Kidney epithelial cell (primary cell): Measurements from ENCODE around the gene SYT3. TPM values are rescaled to one million over a fixed set of nuclear protein-coding genes. Genes with fewer than 3 reads are reported as not detected.

Experiments used
- DNase-seq: peaks from one replicate; pipeline ENCODE4 v3.0.0-alpha.2; 2010; ENCODE audit warnings: low read depth
- H3K27me3 ChIP-seq: 2 replicates; pipeline ENCODE4 v1.6.0; 2011; ENCODE audit warnings: low read length; ENCODE audit not compliant: control insufficient read depth, insufficient read depth
- H3K36me3 ChIP-seq: 2 replicates; pipeline ENCODE4 v1.5.1; 2011; ENCODE audit warnings: low read length; ENCODE audit not compliant: control insufficient read depth, insufficient read depth
- H3K4me3 ChIP-seq: 2 replicates; pipeline ENCODE4 v1.5.1; 2011; ENCODE audit warnings: low read depth, mild to moderate bottlenecking, control low read depth, low read length
- CTCF ChIP-seq: IDR thresholded peaks from 2 replicates; pipeline ENCODE4 v1.5.1; 2011; ENCODE audit warnings: mild to moderate bottlenecking, moderate library complexity, low read length, control low read depth, inconsistent platforms; ENCODE audit not compliant: insufficient read depth, poor library complexity, severe bottlenecking
- total RNA-seq: library from RNA; depleted of rRNA; stranded (reverse); fragments of >200 nt; gene quantifications from 2 replicates; pipeline ENCODE4 v1.2.3, GENCODE V29; 2015

SYT3 gene
- total RNA-seq, 1 donor from 2014 or later, result 0.29 TPM

GRCh38 chr19:50678323-50678722, 38.6 kb upstream of the SYT3 start:
- no peak overlapping the region for H3K4me3 ChIP-seq
- no peaks in the 10 kb centered on the region for H3K36me3 ChIP-seq
- TF ChIP-seq CTCF, result no peak
- no peak for DNase-seq
- no peaks in the 10 kb centered on the region for H3K27me3 ChIP-seq

GRCh38 chr19:50677636-50678035, 38.0 kb upstream of the SYT3 start:
- H3K4me3 ChIP-seq, result no peak overlapping the region
- peaks cover 3% of the 10 kb centered on the region for H3K27me3 ChIP-seq
- DNase-seq, result no peak
- TF ChIP-seq CTCF, result no peak
- H3K36me3 ChIP-seq, result no peaks in the 10 kb centered on the region

- TF ChIP-seq CTCF, result no peak
These were observed 37.0 kb upstream of the SYT3 start for GRCh38 chr19:50676625-50677197.

GRCh38 chr19:50673118-50673517, 33.4 kb upstream of the SYT3 start:
- Histone ChIP-seq H3K36me3 (no peaks in the 10 kb centered on the region), H3K4me3 (no peak overlapping the region), H3K27me3 (peaks cover 22% of the 10 kb centered on the region)
- TF ChIP-seq CTCF, result no peak
- no peak for DNase-seq

More at GRCh38 chr19:50676625-50677197, 37.0 kb upstream of the SYT3 start:
- DNase-seq, result no peak
- Histone ChIP-seq H3K27me3 (peaks cover 3% of the 10 kb centered on the region), H3K36me3 (no peaks in the 10 kb centered on the region), H3K4me3 (no peak overlapping the region)

GRCh38 chr19:50670102-50670380, 30.4 kb upstream of the SYT3 start:
- peaks cover 46% of the 10 kb centered on the region for H3K27me3 ChIP-seq
- no peak for DNase-seq
- TF ChIP-seq CTCF, result no peak

More at GRCh38 chr19:50670102-50670380, 30.4 kb upstream of the SYT3 start:
- H3K36me3 ChIP-seq, result no peaks in the 10 kb centered on the region
- no peak overlapping the region for H3K4me3 ChIP-seq
